Astrocyte of the cerebellum (primary cell): ENCODE measurements around the gene INPP4B.

Experiments used
- DNase-seq: peaks from one replicate; pipeline ENCODE4 v3.0.0-alpha.2; 2011; ENCODE audit warnings: low read depth
- H3K4me3 ChIP-seq: 2 replicates; pipeline ENCODE4 v1.5.1; 2011; ENCODE audit warnings: mild to moderate bottlenecking, low read depth, low read length, moderate library complexity
- CTCF ChIP-seq: IDR thresholded peaks from 2 replicates; pipeline ENCODE4 v1.5.1; 2012; ENCODE audit warnings: low read length, low read depth, moderate library complexity, mild to moderate bottlenecking; ENCODE audit errors: missing control alignments
- in situ Hi-C: cut with HindIII; loops from 2 replicates; pipeline ENCODE4 v1.10.0; 2017; ENCODE audit warnings: low sequenced_read_pairs

Gene INPP4B

GRCh38 chr4:142416121-142416520 lies 430.0 kb downstream of the INPP4B start:
- DNase-seq: no peak
- TF ChIP-seq CTCF: no peak
- in situ Hi-C loops: no loop called here
- no peak overlapping the region for H3K4me3 ChIP-seq

GRCh38 chr4:142414366-142414990 lies 431.6 kb downstream of the INPP4B start:
- TF ChIP-seq CTCF: no peak
- no peak overlapping the region for H3K4me3 ChIP-seq
- no peak for DNase-seq
- in situ Hi-C loops: no loop called here

GRCh38 chr4:142413485-142413884 lies 432.6 kb downstream of the INPP4B start:
- in situ Hi-C loops: no loop called here
- TF ChIP-seq CTCF: no peak
- no peak overlapping the region for H3K4me3 ChIP-seq
- no peak for DNase-seq

GRCh38 chr4:142411993-142412392 lies 434.1 kb downstream of the INPP4B start:
- TF ChIP-seq CTCF: no peak
- H3K4me3 ChIP-seq: no peak overlapping the region
- DNase-seq: no peak
- in situ Hi-C loops: no loop called here

- no peak for DNase-seq
- no peak overlapping the region for H3K4me3 ChIP-seq
- in situ Hi-C loops: no loop called here
- TF ChIP-seq CTCF: no peak
These were observed 438.1 kb downstream of the INPP4B start for GRCh38 chr4:142408003-142408441.

GRCh38 chr4:142407596-142407995 lies 438.5 kb downstream of the INPP4B start:
- H3K4me3 ChIP-seq: no peak overlapping the region
- DNase-seq: no peak
- in situ Hi-C loops: no loop called here
- no peak for TF ChIP-seq CTCF
